K562 (cell line): Measurements from ENCODE around the gene SCAMP1. TPM values are rescaled to one million over a fixed set of nuclear protein-coding genes. Genes with fewer than 3 reads are reported as not detected.

Source experiments
- EP300 ChIP-seq: IDR thresholded peaks from 2 replicates; pipeline ENCODE4 v1.6.1; 2012; ENCODE audit warnings: low read length, improper control_type of control experiment
- MAFK ChIP-seq: IDR thresholded peaks from 2 replicates; pipeline ENCODE4 v1.6.1; 2011; ENCODE audit warnings: low read length, improper control_type of control experiment
- MTA3 ChIP-seq: fragments of 450-650 bp; formaldehyde crosslinking; IDR thresholded peaks from 2 replicates; pipeline ENCODE4 v1.6.1; 2017; ENCODE audit warnings: mild to moderate bottlenecking, borderline replicate concordance
- RCOR1 ChIP-seq, 2 experiments: IDR thresholded peaks; 2 replicates each; pipeline ENCODE4 v1.6.1; 2012; ENCODE audit warnings: low read depth in 2 of 2, low read length in 2 of 2, borderline replicate concordance in 1 of 2, improper control_type of control experiment in 1 of 2
- TBP ChIP-seq: optimal IDR thresholded peaks from 2 replicates; pipeline ENCODE3; 2011; ENCODE audit warnings: low read depth, low read length, improper control_type of control experiment
- ZBTB7A ChIP-seq: IDR thresholded peaks from 2 replicates; pipeline ENCODE4 v1.6.1; 2011; ENCODE audit warnings: low read depth, mild to moderate bottlenecking, low read length, moderate library complexity, borderline replicate concordance; ENCODE audit not compliant: control insufficient read depth
- ZNF212 ChIP-seq: fragments of 450-650 bp; formaldehyde crosslinking; IDR thresholded peaks from 2 replicates; pipeline ENCODE4 v1.4.0; 2020; ENCODE audit warnings: mild to moderate bottlenecking
- polyA plus RNA-seq, 8 experiments: library from polyadenylated mRNA; depleted of rRNA in 4 of 8; stranded (reverse) in 5 of 8; unstranded in 3 of 8; fragments of >200 nt; fragmentation: Nextera tagmentation in 2 of 8; fragmentation: Illumina TruSeq in 1 of 8; extraction: Ambion mirVana in 2 of 8; extraction: Trizol in 1 of 8; gene quantifications; 2 replicates each; pipeline versions ENCODE4 v1.2.1 to v1.2.3, GENCODE V29; 2011 to 2014; ENCODE audit warnings: inconsistent platforms in 1 of 8, missing spikeins in 1 of 8
- total RNA-seq, 7 experiments: library from RNA; depleted of rRNA in 6 of 7; stranded (reverse); fragments of >200 nt in 6 of 7; fragmentation: Illumina TruSeq in 2 of 7; extraction: Trizol in 2 of 7; gene quantifications; 2 replicates each; pipeline versions ENCODE4 v1.2.1 to v1.2.3, GENCODE V29; 2011 to 2021; ENCODE audit warnings: low replicate concordance in 1 of 7
- TF ChIP-seq, protein P1 (sequence below): fragments of 250-450 bp; sonication (Bioruptor Pico); IDR thresholded peaks from 2 replicates; pipeline ENCODE4 v1.5.0; 2020; ENCODE audit warnings: mild to moderate bottlenecking
- TF ChIP-seq, protein P2 (sequence below): fragments of 250-450 bp; sonication (Bioruptor Pico); IDR thresholded peaks from 2 replicates; pipeline ENCODE4 v1.4.0; 2020; ENCODE audit warnings: mild to moderate bottlenecking, moderate library complexity, borderline replicate concordance
- TF ChIP-seq, protein P3 (sequence below), 2 experiments: fragments of 450-650 bp in 1 of 2; sonication (generic) in 1 of 2; formaldehyde crosslinking in 1 of 2; IDR thresholded peaks in 1 of 2; conservative IDR thresholded peaks in 1 of 2; 2 replicates each; pipeline versions ENCODE4 v1.6.1 to v1.8.1; 2016 to 2023; ENCODE audit warnings: mild to moderate bottlenecking in 2 of 2, moderate library complexity in 2 of 2, inconsistent platforms in 1 of 2, missing genetic modification reagents in 1 of 2
- TF ChIP-seq, protein P4 (sequence below): fragments of 250-450 bp; sonication (Bioruptor Pico); IDR thresholded peaks from 2 replicates; pipeline ENCODE4 v1.4.0; 2020

The SCAMP1 gene
- total and polyA plus RNA-seq, 9 of the 15 experiments (the other 6 are each of a cell fraction or from before 2014, with no cell fraction given) = 5.4 to 23.9 (median 13.8) TPM

DNA sequence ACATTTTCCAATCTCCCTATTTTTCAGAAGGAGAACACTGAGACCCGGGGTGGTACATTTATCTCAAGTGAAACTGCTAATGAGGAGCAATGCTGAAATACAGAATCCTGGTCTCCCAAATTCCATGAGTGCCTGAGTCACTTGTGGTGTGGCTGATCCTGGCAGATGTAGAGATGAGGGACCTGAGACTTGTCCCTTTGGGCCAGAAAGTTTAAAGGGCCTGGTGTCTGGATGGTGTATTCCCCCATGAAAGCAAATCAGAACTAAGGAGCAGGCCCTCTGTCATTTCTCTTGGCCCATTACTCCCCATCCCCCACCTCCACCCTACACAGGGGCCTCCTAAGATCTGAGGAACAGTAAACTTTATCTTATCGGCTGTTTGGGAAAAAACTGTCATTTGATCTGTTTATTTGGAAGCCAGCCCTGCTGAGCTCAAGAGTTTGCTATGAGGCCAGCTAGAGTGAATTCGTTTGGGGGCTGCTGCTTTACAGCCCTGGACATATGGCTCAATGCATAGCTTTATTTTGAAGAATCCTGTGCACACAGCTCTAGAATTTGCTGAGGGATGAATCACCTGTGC, 147.9 kb downstream of the SCAMP1 start (continued):
- TF ChIP-seq, protein P1, sequence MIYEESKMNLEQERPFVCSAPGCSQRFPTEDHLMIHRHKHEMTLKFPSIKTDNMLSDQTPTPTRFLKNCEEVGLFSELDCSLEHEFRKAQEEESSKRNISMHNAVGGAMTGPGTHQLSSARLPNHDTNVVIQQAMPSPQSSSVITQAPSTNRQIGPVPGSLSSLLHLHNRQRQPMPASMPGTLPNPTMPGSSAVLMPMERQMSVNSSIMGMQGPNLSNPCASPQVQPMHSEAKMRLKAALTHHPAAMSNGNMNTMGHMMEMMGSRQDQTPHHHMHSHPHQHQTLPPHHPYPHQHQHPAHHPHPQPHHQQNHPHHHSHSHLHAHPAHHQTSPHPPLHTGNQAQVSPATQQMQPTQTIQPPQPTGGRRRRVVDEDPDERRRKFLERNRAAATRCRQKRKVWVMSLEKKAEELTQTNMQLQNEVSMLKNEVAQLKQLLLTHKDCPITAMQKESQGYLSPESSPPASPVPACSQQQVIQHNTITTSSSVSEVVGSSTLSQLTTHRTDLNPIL (CRISPR knock-in tag) = no peak
- TF ChIP-seq ZBTB7A = no peak
- TF ChIP-seq MTA3 = no peak
- TF ChIP-seq ZNF212 (CRISPR knock-in tag) = no peak
- TF ChIP-seq MAFK = no peak
- TF ChIP-seq, protein P2, sequence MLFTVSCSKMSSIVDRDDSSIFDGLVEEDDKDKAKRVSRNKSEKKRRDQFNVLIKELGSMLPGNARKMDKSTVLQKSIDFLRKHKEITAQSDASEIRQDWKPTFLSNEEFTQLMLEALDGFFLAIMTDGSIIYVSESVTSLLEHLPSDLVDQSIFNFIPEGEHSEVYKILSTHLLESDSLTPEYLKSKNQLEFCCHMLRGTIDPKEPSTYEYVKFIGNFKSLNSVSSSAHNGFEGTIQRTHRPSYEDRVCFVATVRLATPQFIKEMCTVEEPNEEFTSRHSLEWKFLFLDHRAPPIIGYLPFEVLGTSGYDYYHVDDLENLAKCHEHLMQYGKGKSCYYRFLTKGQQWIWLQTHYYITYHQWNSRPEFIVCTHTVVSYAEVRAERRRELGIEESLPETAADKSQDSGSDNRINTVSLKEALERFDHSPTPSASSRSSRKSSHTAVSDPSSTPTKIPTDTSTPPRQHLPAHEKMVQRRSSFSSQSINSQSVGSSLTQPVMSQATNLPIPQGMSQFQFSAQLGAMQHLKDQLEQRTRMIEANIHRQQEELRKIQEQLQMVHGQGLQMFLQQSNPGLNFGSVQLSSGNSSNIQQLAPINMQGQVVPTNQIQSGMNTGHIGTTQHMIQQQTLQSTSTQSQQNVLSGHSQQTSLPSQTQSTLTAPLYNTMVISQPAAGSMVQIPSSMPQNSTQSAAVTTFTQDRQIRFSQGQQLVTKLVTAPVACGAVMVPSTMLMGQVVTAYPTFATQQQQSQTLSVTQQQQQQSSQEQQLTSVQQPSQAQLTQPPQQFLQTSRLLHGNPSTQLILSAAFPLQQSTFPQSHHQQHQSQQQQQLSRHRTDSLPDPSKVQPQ (CRISPR knock-in tag) = no peak
- TF ChIP-seq RCOR1 (IDR thresholded peaks at IDR 0.05; ENCODE audit: borderline replicate concordance in 1 of 2, low read depth in 2 of 2, low read length in 2 of 2) = peak in 1 of 2 experiments; percentile 34; a peak in 1 of 4 replicates
- TF ChIP-seq, protein P3, sequence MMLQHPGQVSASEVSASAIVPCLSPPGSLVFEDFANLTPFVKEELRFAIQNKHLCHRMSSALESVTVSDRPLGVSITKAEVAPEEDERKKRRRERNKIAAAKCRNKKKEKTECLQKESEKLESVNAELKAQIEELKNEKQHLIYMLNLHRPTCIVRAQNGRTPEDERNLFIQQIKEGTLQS (IDR thresholded peaks at IDR 0.05) = no peak
- TF ChIP-seq, protein P3 (CRISPR knock-in tag; conservative IDR thresholded peaks at IDR 0.05) = no peak
- TF ChIP-seq EP300 = peak; percentile 71
- TF ChIP-seq, protein P4, sequence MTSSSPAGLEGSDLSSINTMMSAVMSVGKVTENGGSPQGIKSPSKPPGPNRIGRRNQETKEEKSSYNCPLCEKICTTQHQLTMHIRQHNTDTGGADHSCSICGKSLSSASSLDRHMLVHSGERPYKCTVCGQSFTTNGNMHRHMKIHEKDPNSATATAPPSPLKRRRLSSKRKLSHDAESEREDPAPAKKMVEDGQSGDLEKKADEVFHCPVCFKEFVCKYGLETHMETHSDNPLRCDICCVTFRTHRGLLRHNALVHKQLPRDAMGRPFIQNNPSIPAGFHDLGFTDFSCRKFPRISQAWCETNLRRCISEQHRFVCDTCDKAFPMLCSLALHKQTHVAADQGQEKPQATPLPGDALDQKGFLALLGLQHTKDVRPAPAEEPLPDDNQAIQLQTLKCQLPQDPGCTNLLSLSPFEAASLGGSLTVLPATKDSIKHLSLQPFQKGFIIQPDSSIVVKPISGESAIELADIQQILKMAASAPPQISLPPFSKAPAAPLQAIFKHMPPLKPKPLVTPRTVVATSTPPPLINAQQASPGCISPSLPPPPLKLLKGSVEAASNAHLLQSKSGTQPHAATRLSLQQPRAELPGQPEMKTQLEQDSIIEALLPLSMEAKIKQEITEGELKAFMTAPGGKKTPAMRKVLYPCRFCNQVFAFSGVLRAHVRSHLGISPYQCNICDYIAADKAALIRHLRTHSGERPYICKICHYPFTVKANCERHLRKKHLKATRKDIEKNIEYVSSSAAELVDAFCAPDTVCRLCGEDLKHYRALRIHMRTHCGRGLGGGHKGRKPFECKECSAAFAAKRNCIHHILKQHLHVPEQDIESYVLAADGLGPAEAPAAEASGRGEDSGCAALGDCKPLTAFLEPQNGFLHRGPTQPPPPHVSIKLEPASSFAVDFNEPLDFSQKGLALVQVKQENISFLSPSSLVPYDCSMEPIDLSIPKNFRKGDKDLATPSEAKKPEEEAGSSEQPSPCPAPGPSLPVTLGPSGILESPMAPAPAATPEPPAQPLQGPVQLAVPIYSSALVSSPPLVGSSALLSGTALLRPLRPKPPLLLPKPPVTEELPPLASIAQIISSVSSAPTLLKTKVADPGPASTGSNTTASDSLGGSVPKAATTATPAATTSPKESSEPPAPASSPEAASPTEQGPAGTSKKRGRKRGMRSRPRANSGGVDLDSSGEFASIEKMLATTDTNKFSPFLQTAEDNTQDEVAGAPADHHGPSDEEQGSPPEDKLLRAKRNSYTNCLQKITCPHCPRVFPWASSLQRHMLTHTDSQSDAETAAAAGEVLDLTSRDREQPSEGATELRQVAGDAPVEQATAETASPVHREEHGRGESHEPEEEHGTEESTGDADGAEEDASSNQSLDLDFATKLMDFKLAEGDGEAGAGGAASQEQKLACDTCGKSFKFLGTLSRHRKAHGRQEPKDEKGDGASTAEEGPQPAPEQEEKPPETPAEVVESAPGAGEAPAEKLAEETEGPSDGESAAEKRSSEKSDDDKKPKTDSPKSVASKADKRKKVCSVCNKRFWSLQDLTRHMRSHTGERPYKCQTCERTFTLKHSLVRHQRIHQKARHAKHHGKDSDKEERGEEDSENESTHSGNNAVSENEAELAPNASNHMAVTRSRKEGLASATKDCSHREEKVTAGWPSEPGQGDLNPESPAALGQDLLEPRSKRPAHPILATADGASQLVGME (CRISPR knock-in tag) = no peak
- peak; percentile 21 for TF ChIP-seq TBP
